GM12878 (cell line): ENCODE results near the gene DRAXIN.

ENCODE experiments used
- CHD2 ChIP-seq: IDR thresholded peaks from 2 replicates; pipeline ENCODE4 v1.6.1; 2011; ENCODE audit warnings: low read depth, low read length, improper control_type of control experiment, borderline replicate concordance
- CHD4 ChIP-seq: fragments of 200-600 bp; sonication (generic); IDR thresholded peaks from 2 replicates; pipeline ENCODE4 v1.6.1; 2016; ENCODE audit warnings: mild to moderate bottlenecking
- CREB1 ChIP-seq: IDR thresholded peaks from 2 replicates; pipeline ENCODE4 v1.6.1; 2012; ENCODE audit warnings: low read depth, mild to moderate bottlenecking, inconsistent platforms
- FOXM1 ChIP-seq: IDR thresholded peaks from 2 replicates; pipeline ENCODE4 v1.6.1; 2012; ENCODE audit warnings: low read depth, mild to moderate bottlenecking, inconsistent platforms, low read length, moderate library complexity
- NR2C2 ChIP-seq: IDR thresholded peaks from 2 replicates; pipeline ENCODE4 v1.6.1; 2011; ENCODE audit warnings: borderline replicate concordance, low read depth; ENCODE audit not compliant: control insufficient read depth, insufficient read length
- POLR2A ChIP-seq: IDR thresholded peaks from 2 replicates; pipeline ENCODE4 v1.6.1; 2011; ENCODE audit warnings: low read depth, mild to moderate bottlenecking, low read length
- SRF ChIP-seq, 2 experiments: IDR thresholded peaks; 2 replicates each; pipeline ENCODE4 v1.6.1; 2011; ENCODE audit warnings: low read depth in 2 of 2, low read length in 2 of 2, mild to moderate bottlenecking in 1 of 2, moderate library complexity in 1 of 2
- ZNF217 ChIP-seq: fragments of 450-650 bp; IDR thresholded peaks from 2 replicates; pipeline ENCODE4 v1.6.1; 2017; ENCODE audit warnings: antibody characterized with exemption, mild to moderate bottlenecking
- TF ChIP-seq, protein P1 (sequence below), 3 experiments: IDR thresholded peaks in 2 of 3; conservative IDR thresholded peaks in 1 of 3; 2 replicates each; pipeline ENCODE4 v1.5.1; 2011; ENCODE audit warnings: low read depth in 3 of 3, low read length in 3 of 3, mild to moderate bottlenecking in 3 of 3, control low read depth in 2 of 3, moderate library complexity in 2 of 3, inconsistent platforms in 1 of 3, mixed read lengths in 1 of 3; ENCODE audit not compliant: control insufficient read depth in 2 of 3, insufficient read depth in 1 of 3; ENCODE audit errors: extremely low read depth in 1 of 3

DNA sequence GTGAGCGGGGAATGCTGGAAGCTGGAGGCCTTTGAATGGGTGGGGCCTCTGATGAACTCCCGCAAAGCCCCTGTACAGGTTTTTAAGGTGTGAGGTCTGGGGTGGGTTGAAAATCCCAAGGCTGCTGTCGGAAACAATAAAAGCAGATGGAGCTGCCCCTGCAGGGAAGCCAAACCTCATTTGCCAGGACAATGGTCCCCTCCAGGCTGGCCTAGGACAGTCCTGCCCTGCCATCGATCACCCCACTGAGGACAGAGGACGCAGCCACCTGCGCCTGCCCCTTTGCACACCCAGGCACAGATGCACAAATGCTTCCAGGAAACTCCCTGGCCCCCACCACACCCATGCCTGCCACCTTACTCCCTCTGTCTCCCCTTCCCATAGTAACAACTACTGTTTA lies 4.4 kb downstream of the DRAXIN start:
- TF ChIP-seq POLR2A: no peak
- TF ChIP-seq SRF (IDR thresholded peaks at IDR 0.05; ENCODE audit: low read depth in 2 of 2, low read length in 2 of 2): no peak
- no peak for TF ChIP-seq FOXM1
- TF ChIP-seq CREB1: no peak
- TF ChIP-seq CHD2: no peak
- no peak for TF ChIP-seq CHD4
- no peak for TF ChIP-seq ZNF217
- TF ChIP-seq NR2C2: no peak
- TF ChIP-seq, protein P1, sequence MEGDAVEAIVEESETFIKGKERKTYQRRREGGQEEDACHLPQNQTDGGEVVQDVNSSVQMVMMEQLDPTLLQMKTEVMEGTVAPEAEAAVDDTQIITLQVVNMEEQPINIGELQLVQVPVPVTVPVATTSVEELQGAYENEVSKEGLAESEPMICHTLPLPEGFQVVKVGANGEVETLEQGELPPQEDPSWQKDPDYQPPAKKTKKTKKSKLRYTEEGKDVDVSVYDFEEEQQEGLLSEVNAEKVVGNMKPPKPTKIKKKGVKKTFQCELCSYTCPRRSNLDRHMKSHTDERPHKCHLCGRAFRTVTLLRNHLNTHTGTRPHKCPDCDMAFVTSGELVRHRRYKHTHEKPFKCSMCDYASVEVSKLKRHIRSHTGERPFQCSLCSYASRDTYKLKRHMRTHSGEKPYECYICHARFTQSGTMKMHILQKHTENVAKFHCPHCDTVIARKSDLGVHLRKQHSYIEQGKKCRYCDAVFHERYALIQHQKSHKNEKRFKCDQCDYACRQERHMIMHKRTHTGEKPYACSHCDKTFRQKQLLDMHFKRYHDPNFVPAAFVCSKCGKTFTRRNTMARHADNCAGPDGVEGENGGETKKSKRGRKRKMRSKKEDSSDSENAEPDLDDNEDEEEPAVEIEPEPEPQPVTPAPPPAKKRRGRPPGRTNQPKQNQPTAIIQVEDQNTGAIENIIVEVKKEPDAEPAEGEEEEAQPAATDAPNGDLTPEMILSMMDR (IDR thresholded peaks at IDR 0.05 in 2 of 3, conservative IDR thresholded peaks at IDR 0.05 in 1 of 3; ENCODE audit: control insufficient read depth in 2 of 3, extremely low read depth in 1 of 3, insufficient read depth in 1 of 3, low read depth in 3 of 3, low read length in 3 of 3): no peak
